ENCODE data around the gene BTAF1.

GRCh38 chr10:91957091-91957490 is 33.5 kb downstream of the BTAF1 start:
- TF ChIP-seq CTCF (IDR thresholded peaks at IDR 0.05) (no peak), POLR2A (IDR thresholded peaks at IDR 0.05) (no peak), POLR2AphosphoS5 (IDR thresholded peaks at IDR 0.05) (no peak), EP300 (IDR thresholded peaks at IDR 0.05; ENCODE audit: low read depth) (no peak)
